Spleen (tissue), 11 donors: ENCODE data around the gene ITPR2. TPM values are rescaled to one million over a fixed set of nuclear protein-coding genes. Genes with fewer than 3 reads are reported as not detected.
A peak's percentile ranks its signal among the peaks of the same experiment; 100 is the strongest.
"Not testable (repeated sequence)": the region's sequence is repeated elsewhere in the genome, so short reads cannot be mapped to it uniquely, and the experiment has no call there.

Experiments used
- DNase-seq: peaks from one replicate; pipeline ENCODE4 v3.0.0-alpha.2; 2020
- H3K27ac ChIP-seq, 8 donors: fragments of 200-600 bp; sonication (generic) in 7 of 8; 1 replicate in 4 of 8; 2 replicates in 4 of 8; pipeline versions ENCODE4 v1.5.0 to v1.8.0; 2016 to 2021; ENCODE audit warnings: inconsistent platforms in 4 of 8, mild to moderate bottlenecking in 4 of 8, moderate library complexity in 1 of 8
- H3K27me3 ChIP-seq, 7 donors: fragments of 200-600 bp; sonication (generic) in 6 of 7; replicated peaks in 1 of 7; 1 replicate in 4 of 7; 2 replicates in 3 of 7; pipeline versions ENCODE4 v1.5.0 to v1.8.0; 2016 to 2021; ENCODE audit warnings: inconsistent platforms in 3 of 7, mild to moderate bottlenecking in 1 of 7
- H3K36me3 ChIP-seq, 6 donors: fragments of 200-600 bp; sonication (generic) in 5 of 6; 1 replicate in 4 of 6; 2 replicates in 2 of 6; pipeline versions ENCODE4 v1.5.0 to v1.8.0; 2016 to 2021; ENCODE audit warnings: inconsistent platforms in 2 of 6
- H3K4me1 ChIP-seq, 6 donors: fragments of 200-600 bp; sonication (generic) in 5 of 6; 1 replicate in 3 of 6; 2 replicates in 3 of 6; pipeline versions ENCODE4 v1.5.0 to v1.8.0; 2016 to 2021; ENCODE audit warnings: inconsistent platforms in 3 of 6
- H3K4me3 ChIP-seq, 8 donors: fragments of 200-600 bp; sonication (generic) in 7 of 8; 1 replicate in 4 of 8; 2 replicates in 4 of 8; pipeline versions ENCODE4 v1.5.0 to v1.8.0; 2016 to 2021; ENCODE audit warnings: inconsistent platforms in 4 of 8, mild to moderate bottlenecking in 4 of 8, moderate library complexity in 2 of 8
- H3K9me3 ChIP-seq, 8 donors: fragments of 200-600 bp; sonication (generic) in 7 of 8; 1 replicate in 4 of 8; 2 replicates in 4 of 8; pipeline versions ENCODE4 v1.5.0 to v1.8.0; 2016 to 2021; ENCODE audit warnings: inconsistent platforms in 4 of 8
- POLR2A ChIP-seq, 3 donors: fragments of 450-650 bp; IDR thresholded peaks; one replicate each; pipeline ENCODE4 v1.5.1; 2017; ENCODE audit warnings: antibody characterized with exemption in 3 of 3, mild to moderate bottlenecking in 1 of 3
- POLR2AphosphoS5 ChIP-seq, 3 donors: sonication (generic); formaldehyde crosslinking; IDR thresholded peaks; one replicate each; pipeline ENCODE4 v1.5.1; 2017; ENCODE audit warnings: antibody characterized with exemption in 3 of 3
- WGBS, 5 donors: extraction: QIAGEN DNeasy Blood & Tissue Kit in 3 of 5; methylation state at CpG; one replicate each; pipeline versions ENCODE4 v1.1.5 to v1.1.7; 2013 to 2018; 5-methylcytosine and 5-hydroxymethylcytosine counted together
- intact Hi-C: fragments of 100-400 bp; cut with DNase I; formaldehyde crosslinking; loops from one replicate; pipeline ENCODE4 v1.15.0; 2023; ENCODE audit warnings: low total_unique reads
- polyA plus RNA-seq, 3 donors: library from polyadenylated mRNA; stranded (reverse); fragments of 200-250 nt; gene quantifications; one replicate each; pipeline ENCODE4 v1.2.1, GENCODE V29; 2013
- total RNA-seq, 7 donors: library from RNA; depleted of rRNA in 3 of 7; stranded (reverse); fragments of >200 nt in 3 of 7; fragmentation: NEBNext Ultra II Directional in 4 of 7; extraction: Animal tissue kit (Norgen Biotek cat#: 25700) in 4 of 7; gene quantifications; one replicate each; pipeline versions ENCODE4 v1.1.0 to v1.2.1, GENCODE V29; 2016 to 2021
- TF ChIP-seq, protein P1 (sequence below), 11 experiments: fragments of 200-600 bp in 7 of 11; fragments of 450-650 bp in 4 of 11; sonication (generic) in 4 of 11; IDR thresholded peaks in 8 of 11; conservative IDR thresholded peaks in 3 of 11; 1 replicate in 7 of 11; 2 replicates in 4 of 11; pipeline versions ENCODE4 v1.4.0 to v1.8.0; 2016 to 2021; ENCODE audit warnings: antibody characterized with exemption in 11 of 11, inconsistent platforms in 4 of 11, mild to moderate bottlenecking in 1 of 11
- donor health status: healthy with polysubstance abuse.
- donor health status: DM: no; HTN: no; CAD: no; lungs with moderate emphysema.
- donor health status: DM: no; HTN: no; CAD: no.
- donor health status: Bipolar disorder and iron deficiency.
- donor health status: healthy.
- donor health status: DM: no; HTN: no; CAD: no.
- donor health status: DM: yes; HTN: yes; CAD: no.

Gene ITPR2
- total and polyA plus RNA-seq, 10 donors: 3.2 to 105 (median 60.4) TPM

DNA sequence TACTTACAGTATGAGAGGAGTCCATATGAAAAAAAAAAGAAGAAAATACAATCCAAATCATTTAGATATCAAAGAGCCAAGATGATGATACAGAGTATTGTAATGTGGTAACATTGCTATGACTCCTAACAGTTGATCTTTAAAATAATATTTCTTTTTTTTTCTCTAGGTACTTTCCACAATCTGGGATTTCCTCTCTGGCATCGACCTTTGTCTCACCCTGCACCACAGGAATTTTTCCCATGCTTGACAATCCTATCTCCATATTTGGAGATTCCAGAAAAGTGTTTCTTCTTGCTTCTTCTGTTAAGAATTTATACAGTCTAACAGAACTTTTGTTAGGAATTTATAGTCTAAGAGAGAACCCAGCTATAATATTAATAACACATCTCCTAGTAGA lies 184.4 kb downstream of the ITPR2 start:
- Histone ChIP-seq H3K4me3 (no peak overlapping the region), H3K9me3 (peaks cover 0 to 11% (median 3%) of the 10 kb centered on the region in 8 donors), H3K27me3 (no peaks in the 10 kb centered on the region), H3K36me3 (peaks cover 0 to 60% (median 14%) of the 10 kb centered on the region in 6 donors), H3K4me1 (no peaks in the 10 kb centered on the region), H3K27ac (peak overlapping the region in 2 of 8 donors; percentile 17 to 23)
- DNase-seq: no peak
- intact Hi-C loops: no loop called here
- 21 to 47% (median 34%) methylated on average over 1 of the region's 1 CpG for WGBS, 5 donors
- TF ChIP-seq POLR2A (IDR thresholded peaks at IDR 0.05): no peak
- TF ChIP-seq POLR2AphosphoS5 (IDR thresholded peaks at IDR 0.05): no peak
- TF ChIP-seq, protein P1, sequence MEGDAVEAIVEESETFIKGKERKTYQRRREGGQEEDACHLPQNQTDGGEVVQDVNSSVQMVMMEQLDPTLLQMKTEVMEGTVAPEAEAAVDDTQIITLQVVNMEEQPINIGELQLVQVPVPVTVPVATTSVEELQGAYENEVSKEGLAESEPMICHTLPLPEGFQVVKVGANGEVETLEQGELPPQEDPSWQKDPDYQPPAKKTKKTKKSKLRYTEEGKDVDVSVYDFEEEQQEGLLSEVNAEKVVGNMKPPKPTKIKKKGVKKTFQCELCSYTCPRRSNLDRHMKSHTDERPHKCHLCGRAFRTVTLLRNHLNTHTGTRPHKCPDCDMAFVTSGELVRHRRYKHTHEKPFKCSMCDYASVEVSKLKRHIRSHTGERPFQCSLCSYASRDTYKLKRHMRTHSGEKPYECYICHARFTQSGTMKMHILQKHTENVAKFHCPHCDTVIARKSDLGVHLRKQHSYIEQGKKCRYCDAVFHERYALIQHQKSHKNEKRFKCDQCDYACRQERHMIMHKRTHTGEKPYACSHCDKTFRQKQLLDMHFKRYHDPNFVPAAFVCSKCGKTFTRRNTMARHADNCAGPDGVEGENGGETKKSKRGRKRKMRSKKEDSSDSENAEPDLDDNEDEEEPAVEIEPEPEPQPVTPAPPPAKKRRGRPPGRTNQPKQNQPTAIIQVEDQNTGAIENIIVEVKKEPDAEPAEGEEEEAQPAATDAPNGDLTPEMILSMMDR (IDR thresholded peaks at IDR 0.05 in 8 of 11, conservative IDR thresholded peaks at IDR 0.05 in 3 of 11): no peak

DNA sequence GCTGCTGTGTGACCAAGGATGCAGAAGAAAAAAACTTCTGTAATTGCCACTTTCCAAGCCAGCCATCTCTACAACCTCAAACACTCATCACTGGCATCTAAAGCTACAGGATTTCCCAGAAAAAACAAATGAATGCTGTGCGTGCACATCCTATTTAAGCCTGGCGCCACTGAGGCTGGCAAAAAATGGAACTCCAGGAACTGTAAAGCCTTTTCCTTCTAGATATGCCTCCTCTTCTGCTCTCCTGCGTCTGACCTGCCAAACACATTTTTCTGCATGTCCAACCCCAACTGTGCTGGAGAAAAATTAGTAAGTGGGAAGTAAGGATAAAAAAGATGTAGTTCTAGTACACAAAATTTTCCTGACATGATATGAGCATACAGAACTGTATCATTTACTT lies 184.9 kb downstream of the ITPR2 start:
- H3K9me3 ChIP-seq: peaks cover 0 to 11% (median 3%) of the 10 kb centered on the region in 8 donors
- peak overlapping the region in 4 of 8 donors; percentile 5 to 35 (median 20) for H3K27ac ChIP-seq
- peaks cover 0 to 55% (median 11%) of the 10 kb centered on the region in 6 donors for H3K36me3 ChIP-seq
- intact Hi-C loops: no loop called here
- H3K27me3 ChIP-seq: no peaks in the 10 kb centered on the region
- TF ChIP-seq, protein P1 (IDR thresholded peaks at IDR 0.05 in 8 of 11, conservative IDR thresholded peaks at IDR 0.05 in 3 of 11): no peak
- TF ChIP-seq POLR2AphosphoS5 (IDR thresholded peaks at IDR 0.05) (no peak), POLR2A (IDR thresholded peaks at IDR 0.05) (no peak)
- 81 to 97% (median 90%) methylated on average over 3 of the region's 3 CpGs for WGBS, 5 donors
- no peak for DNase-seq
- no peak overlapping the region for H3K4me3 ChIP-seq
- no peaks in the 10 kb centered on the region for H3K4me1 ChIP-seq

DNA sequence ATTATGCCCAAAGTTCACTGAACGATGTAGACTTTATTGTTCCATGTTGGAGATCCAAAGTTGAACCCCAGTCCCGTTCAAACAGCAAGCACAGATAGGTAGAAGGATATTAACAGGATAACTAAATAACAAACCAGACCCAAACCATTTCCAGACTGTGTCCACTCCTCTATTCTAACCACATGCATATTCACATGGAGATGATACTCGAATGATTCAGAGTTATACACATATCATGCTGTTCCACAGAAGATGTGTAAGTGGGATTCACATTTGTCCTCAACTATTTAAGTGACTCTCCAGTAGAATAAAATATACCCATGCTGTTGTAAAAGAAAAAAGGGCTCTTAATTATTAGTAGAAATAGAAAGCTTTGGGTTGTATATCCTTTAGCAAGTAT lies 185.9 kb downstream of the ITPR2 start:
- 96 to 97% (median 97%) methylated on average over 3 of the region's 3 CpGs for WGBS, 5 donors
- no peak for TF ChIP-seq POLR2AphosphoS5 (IDR thresholded peaks at IDR 0.05)
- TF ChIP-seq, protein P1 (IDR thresholded peaks at IDR 0.05 in 8 of 11, conservative IDR thresholded peaks at IDR 0.05 in 3 of 11): no peak
- no peak for TF ChIP-seq POLR2A (IDR thresholded peaks at IDR 0.05)
- no peak overlapping the region for H3K4me3 ChIP-seq
- H3K9me3 ChIP-seq: peaks cover 0 to 11% (median 3%) of the 10 kb centered on the region in 8 donors
- H3K27me3 ChIP-seq: no peaks in the 10 kb centered on the region
- no peaks in the 10 kb centered on the region for H3K4me1 ChIP-seq
- H3K27ac ChIP-seq: no peak overlapping the region
- no peak for DNase-seq
- peaks cover 0 to 50% (median 4%) of the 10 kb centered on the region in 6 donors for H3K36me3 ChIP-seq
- intact Hi-C loops: no loop called here

DNA sequence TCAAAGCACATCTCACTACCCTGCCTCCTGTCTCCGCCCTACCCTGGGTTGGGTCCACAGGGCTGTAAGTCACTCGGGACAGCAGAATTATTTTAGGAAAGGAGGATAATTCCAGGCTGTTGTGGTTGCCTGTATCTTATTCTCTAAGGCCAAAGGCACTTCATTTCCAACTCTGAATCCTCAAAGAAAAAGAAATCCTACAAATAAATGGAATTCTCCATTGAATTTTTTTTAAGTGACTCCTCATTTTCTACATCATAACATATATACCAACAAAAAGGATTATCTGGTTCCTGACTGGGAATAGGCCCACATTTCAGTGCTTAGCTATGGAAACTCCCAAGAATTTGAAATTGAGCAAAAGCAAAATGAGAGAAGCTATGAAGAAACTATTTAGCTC lies 186.4 kb downstream of the ITPR2 start:
- Histone ChIP-seq H3K9me3 (peaks cover 0 to 8% (median 2%) of the 10 kb centered on the region in 8 donors), H3K4me3 (no peak overlapping the region), H3K4me1 (no peaks in the 10 kb centered on the region), H3K27ac (no peak overlapping the region), H3K27me3 (no peaks in the 10 kb centered on the region), H3K36me3 (peaks cover 0 to 45% (median 4%) of the 10 kb centered on the region in 6 donors)
- TF ChIP-seq POLR2AphosphoS5 (IDR thresholded peaks at IDR 0.05): no peak
- TF ChIP-seq, protein P1 (IDR thresholded peaks at IDR 0.05 in 8 of 11, conservative IDR thresholded peaks at IDR 0.05 in 3 of 11): no peak
- no peak for TF ChIP-seq POLR2A (IDR thresholded peaks at IDR 0.05)
- 71 to 86% (median 82%) methylated on average over 2 of the region's 2 CpGs for WGBS, 5 donors
- intact Hi-C loops: no loop called here
- DNase-seq: no peak

DNA sequence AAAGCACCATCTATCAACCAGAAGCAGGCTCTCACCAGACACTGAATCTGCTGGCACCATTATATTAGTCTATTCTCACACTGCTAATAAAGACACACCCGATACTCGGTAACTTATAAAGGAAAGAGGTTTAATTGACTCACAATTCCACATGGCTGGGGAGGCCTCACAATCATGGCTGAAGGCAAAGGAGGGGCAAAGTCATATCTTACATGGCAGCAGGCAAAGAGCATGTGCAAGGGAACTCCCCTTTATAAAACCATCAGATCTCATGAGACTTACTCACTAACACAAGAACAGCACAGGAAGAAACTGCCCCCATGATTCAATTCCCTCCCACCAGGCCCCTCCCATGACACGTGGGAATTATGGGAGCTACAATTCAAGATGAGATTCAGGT lies 188.6 kb downstream of the ITPR2 start:
- H3K9me3 ChIP-seq, H3K27me3 ChIP-seq, intact Hi-C loops, DNase-seq, H3K4me1 ChIP-seq, H3K27ac ChIP-seq, H3K4me3 ChIP-seq: not testable (repeated sequence)
- WGBS, 5 donors: 91 to 97% (median 94%) methylated on average over 3 of the region's 3 CpGs
- H3K36me3 ChIP-seq: peaks cover 0 to 32% (median 2%) of the 10 kb centered on the region in 6 donors
